GM13977 (cell line): ENCODE results near the gene UPK3A.
A peak's percentile ranks its signal among the peaks of the same experiment; 100 is the strongest.

Experiments
- DNase-seq: peaks from one replicate; pipeline ENCODE4 v3.0.0; 2012; ENCODE audit warnings: low spot score
- in situ Hi-C: fragments of 300-500 bp; cut with MboI; formaldehyde crosslinking; loops from one replicate; pipeline ENCODE4 v1.12.0; 2022; ENCODE audit warnings: low sequenced_read_pairs, low pct_unique_long_range_greater_than_20kb, mixed read lengths, inconsistent platforms; ENCODE audit not compliant: unreplicated experiment
- TF ChIP-seq, protein P1 (sequence below): IDR thresholded peaks from 2 replicates; pipeline ENCODE4 v1.5.1; 2012; ENCODE audit warnings: mild to moderate bottlenecking, control low read depth; ENCODE audit not compliant: insufficient read depth; ENCODE audit errors: extremely low read depth, missing control alignments

The UPK3A gene

DNA sequence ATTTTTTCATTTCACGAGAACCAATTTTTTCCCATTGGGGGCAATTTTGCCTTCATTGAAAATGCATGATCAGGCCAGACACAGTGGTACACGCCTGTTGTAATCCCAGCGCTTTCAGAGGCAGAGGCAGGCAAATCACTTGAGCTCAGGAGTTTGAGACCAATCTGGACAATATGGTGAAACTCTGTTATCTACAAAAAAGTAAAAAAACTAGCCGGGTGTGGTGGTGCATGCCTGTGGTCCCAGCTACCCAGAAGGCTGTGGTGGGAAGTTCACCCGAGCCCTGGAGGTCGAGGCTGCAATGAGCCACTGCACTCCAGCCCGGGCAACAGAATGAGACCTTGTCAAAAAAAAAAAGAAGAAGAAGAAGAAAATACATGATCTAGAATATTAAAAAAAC lies 19.2 kb upstream of the UPK3A start:
- TF ChIP-seq, protein P1, sequence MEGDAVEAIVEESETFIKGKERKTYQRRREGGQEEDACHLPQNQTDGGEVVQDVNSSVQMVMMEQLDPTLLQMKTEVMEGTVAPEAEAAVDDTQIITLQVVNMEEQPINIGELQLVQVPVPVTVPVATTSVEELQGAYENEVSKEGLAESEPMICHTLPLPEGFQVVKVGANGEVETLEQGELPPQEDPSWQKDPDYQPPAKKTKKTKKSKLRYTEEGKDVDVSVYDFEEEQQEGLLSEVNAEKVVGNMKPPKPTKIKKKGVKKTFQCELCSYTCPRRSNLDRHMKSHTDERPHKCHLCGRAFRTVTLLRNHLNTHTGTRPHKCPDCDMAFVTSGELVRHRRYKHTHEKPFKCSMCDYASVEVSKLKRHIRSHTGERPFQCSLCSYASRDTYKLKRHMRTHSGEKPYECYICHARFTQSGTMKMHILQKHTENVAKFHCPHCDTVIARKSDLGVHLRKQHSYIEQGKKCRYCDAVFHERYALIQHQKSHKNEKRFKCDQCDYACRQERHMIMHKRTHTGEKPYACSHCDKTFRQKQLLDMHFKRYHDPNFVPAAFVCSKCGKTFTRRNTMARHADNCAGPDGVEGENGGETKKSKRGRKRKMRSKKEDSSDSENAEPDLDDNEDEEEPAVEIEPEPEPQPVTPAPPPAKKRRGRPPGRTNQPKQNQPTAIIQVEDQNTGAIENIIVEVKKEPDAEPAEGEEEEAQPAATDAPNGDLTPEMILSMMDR: no peak
- no peak for DNase-seq
- in situ Hi-C loops: no loop called here

DNA sequence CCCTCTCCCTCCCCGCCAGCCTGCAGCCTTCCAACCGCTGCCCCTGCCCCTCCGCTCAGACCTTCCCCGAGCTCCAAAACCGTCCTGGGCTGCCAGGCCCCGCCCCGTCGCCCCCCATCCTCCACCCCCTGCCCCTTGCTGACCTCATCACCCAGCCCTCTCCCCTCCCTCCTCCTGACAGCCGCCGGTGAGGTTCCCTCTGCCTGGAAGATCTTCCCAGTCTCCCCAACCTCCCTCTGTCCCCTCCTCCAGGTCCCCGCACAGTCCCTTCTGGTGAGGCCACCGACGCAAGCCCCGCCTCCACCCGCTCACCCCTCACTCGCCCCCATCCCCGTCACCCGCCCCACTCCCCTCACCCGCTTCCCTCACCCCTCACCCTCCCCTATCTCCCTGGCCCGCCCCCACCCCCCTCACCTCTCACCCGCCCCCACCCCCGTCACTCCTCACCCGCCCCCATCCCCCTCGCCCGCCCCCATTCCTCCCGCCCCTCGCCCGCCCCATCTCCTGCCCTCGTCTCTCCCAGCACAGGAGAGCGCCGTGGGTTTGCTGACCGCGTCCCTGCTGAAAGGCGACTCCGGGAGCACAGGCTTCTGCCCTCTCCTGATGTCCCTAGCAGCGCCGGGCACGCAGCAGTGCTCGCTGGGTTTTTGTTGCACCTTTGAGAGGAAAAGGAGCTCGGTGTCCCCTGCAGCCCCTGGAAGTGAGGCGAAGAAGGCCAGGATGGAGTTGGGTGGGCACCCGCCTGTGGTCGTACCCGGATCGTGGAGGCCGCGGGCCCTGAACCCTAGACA lies 16.4 kb upstream of the UPK3A start:
- TF ChIP-seq, protein P1: no peak
- in situ Hi-C loops: no loop called here

DNA sequence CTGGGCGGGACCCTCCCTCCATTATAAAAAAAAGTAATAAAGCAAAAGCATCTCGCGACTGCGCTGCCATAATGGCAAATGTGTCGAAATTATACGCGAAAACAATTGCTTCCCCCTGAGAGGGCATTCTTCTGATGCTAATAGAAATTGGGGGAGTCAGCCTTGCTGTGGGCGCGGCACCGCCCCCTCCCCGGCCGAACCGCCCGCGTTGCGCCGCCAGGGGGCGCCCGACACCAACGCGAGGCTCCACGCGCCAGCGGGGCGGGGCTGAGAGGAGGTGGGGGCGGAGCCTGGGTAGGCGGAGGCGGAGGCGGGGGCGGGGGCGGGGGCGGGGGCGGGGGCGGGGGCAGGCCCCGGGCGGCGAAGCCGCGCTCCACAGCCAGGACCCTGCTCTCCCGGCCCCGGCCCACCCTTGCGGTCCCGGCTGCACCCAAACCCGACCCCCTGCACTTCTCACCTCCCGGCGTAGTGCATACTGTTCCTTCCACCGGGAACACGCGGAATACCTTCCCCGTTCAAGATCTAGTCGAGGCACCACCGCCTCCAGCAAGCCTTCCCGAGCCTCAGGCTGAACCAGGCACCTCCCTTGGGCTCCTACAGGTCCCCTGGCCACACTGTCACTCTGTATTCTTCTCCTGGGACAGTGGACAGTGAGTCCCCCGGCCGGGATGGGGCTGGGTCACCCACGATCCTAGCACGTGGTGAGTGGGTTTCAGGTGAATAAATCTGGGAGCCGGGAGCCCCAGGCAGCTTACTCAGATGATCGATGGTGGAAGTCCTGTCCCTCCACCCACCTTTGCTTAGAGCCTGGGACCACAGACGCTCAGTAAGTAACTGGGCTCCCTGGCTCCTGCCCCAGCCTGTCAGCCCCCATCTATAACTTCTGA lies 15.5 kb upstream of the UPK3A start:
- peak; percentile 92 for DNase-seq
- TF ChIP-seq, protein P1: peak; percentile 94
- in situ Hi-C loops: no loop called here

More for the DNA sequence above, 16.4 kb upstream of the UPK3A start:
- DNase-seq: no peak

DNA sequence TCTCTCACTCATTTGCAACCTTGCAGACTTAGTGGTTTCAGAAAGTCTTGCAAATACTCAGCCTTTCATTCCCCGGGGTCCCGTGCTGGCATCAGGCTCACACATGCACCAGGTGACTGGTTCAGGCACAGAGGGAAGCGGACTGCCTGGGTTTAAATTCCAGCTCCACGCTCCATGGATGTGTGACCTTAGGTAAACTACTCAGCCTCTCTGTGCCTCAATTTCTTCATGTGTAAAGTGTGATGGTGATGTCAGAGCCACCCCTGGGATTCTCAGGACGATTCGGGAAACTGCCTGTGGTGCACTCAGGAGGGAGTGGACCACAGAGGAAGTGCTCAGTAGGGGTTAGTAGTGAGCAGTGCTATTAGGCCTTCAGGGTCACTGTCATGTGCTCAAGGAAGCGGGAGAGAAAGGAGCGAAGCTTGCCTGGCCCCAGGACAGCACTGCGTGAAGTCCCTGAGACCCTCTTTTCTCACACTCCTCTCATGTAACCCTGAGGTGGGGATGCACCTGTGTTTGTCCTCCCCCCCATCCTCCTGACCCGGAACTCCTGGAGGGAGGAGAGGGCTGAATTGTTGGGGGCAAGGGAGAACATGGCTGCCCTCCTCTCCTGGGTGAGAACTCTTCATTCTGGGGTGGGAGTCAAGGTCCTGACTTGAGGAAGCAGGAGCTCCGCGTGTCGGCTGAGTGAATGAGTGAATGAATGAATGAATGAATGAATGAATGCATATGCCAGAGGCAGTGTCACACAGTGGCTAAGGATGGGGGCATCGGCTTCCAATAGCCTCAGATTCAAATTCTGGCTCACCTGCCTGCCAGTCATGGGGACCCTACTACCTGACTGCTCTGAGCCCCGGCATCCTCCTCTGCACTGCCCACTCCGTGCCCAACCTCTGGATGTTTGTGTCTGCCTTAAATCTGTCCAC lies 14.4 kb upstream of the UPK3A start:
- DNase-seq: no peak
- TF ChIP-seq, protein P1: no peak
- in situ Hi-C loops: loop anchor here (10.0 kb wide), 1 partner anchor 164 kb away; no protein-coding TSS in a partner anchor

DNA sequence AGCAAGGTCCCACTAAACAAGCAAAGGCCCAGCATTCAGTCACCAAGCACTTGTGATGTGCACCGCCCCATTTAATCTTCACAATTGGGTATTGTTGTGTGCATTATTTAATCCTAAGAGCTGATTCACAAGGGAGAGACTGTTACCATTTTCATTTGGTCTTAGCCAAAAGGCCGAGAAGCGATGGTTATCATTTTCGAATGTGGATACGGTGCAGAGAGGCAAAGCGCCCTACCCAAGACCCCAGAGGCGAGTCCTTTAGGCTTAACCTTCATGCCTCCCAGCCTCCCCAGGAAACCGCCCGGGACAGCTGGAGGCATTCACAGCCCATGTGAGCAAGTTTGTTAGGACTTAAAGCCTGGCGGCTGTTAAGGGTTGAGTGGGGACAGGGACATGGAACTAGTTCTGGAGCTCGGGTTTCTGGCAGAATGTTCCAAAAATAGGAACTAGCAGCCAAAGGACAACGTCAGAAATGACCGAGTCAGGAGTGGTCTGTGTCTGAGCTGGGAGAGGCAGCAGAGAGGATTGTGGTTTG lies 13.0 kb upstream of the UPK3A start:
- DNase-seq: no peak
- in situ Hi-C loops: loop anchor here (10.0 kb wide), 1 partner anchor 163 kb away; no protein-coding TSS in a partner anchor
- TF ChIP-seq, protein P1: no peak
